Rectal smooth muscle tissue (tissue), 1 donor: ENCODE data around the gene FHIP2A.

Experiments
- H3K27ac ChIP-seq: one replicate; pipeline ENCODE4 v1.7.0; 2013; ENCODE audit warnings: low read depth, low read length, inconsistent platforms
- H3K27me3 ChIP-seq: one replicate; pipeline ENCODE4 v1.7.0; 2013; ENCODE audit warnings: low read length; ENCODE audit not compliant: control insufficient read depth, insufficient read depth
- H3K36me3 ChIP-seq: one replicate; pipeline ENCODE4 v1.7.0; 2013; ENCODE audit warnings: low read length; ENCODE audit not compliant: control insufficient read depth, insufficient read depth
- H3K4me1 ChIP-seq: one replicate; pipeline ENCODE4 v1.7.0; 2013; ENCODE audit warnings: low read length; ENCODE audit not compliant: control insufficient read depth, insufficient read depth
- H3K4me3 ChIP-seq: one replicate; pipeline ENCODE4 v1.7.0; 2013; ENCODE audit warnings: low read length
- H3K9ac ChIP-seq: one replicate; pipeline ENCODE4 v1.7.0; 2013; ENCODE audit warnings: low read length

The FHIP2A gene

DNA sequence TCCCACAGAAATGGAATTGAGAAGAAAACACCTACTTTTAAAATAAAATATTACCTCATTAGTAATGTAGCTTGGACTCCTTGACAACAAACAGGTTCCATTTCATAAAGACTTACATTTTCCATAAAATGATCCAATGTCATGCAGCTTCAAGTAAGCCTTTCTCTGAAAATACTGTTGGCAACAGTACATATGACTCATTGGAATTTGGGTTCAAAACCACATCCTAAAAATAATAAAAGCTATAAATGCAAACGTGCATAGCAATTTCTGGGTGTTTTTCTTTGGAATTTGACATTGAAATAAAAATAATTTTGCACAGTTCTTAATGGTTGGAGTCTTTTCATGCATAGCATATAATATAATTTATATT is 47.9 kb downstream of the FHIP2A start:
- H3K4me1 ChIP-seq = no peaks in the 10 kb centered on the region
- no peak overlapping the region for H3K4me3 ChIP-seq
- no peak overlapping the region for H3K9ac ChIP-seq
- H3K27ac ChIP-seq = no peak overlapping the region
- no peaks in the 10 kb centered on the region for H3K36me3 ChIP-seq
- H3K27me3 ChIP-seq = no peaks in the 10 kb centered on the region

DNA sequence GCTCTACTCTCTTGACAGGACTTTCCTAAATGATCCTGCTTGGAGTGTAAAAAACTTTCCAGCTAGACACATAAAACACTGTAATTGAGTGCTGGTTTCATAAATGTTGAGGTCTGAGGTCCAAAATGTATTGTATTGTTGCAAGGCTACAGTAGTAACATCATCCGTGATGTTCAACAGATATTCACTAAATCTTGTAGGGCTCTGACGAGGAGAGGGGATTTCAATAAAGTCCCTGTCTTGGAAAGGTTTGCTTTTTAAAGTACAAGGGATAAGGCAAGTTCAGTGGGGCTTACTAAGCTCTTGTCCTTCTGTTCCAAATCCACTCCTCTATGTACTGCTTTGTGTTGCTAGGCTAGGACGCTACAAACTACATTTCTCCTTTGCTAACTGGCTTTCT is 48.9 kb downstream of the FHIP2A start:
- H3K36me3 ChIP-seq = no peaks in the 10 kb centered on the region
- no peak overlapping the region for H3K4me3 ChIP-seq
- H3K4me1 ChIP-seq = no peaks in the 10 kb centered on the region
- no peak overlapping the region for H3K27ac ChIP-seq
- no peaks in the 10 kb centered on the region for H3K27me3 ChIP-seq
- no peak overlapping the region for H3K9ac ChIP-seq

DNA sequence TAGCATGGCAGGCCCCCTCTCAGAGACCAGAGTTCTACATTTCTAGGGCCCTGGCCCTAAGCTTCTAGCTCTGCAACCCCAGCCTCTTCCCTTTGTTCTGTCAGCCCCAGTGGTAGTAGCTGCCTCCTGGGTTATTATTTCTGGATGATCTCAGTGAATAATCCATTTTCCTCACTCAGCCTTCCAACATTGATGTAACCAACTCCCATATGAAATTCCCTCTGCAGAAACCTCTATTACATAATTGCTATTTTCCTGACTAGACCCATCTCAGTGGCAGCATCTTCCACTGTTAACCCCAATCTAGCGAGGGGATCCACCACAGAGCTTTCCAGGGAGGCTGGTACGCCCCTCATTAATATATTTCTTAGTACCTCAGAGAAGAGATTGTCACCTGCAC is 49.8 kb downstream of the FHIP2A start:
- H3K4me3 ChIP-seq = no peak overlapping the region
- no peaks in the 10 kb centered on the region for H3K36me3 ChIP-seq
- no peak overlapping the region for H3K9ac ChIP-seq
- no peak overlapping the region for H3K27ac ChIP-seq
- no peaks in the 10 kb centered on the region for H3K27me3 ChIP-seq
- no peaks in the 10 kb centered on the region for H3K4me1 ChIP-seq
